ENCODE data around the gene ILKAP.
"Not testable (repeated sequence)": the region's sequence is repeated elsewhere in the genome, so short reads cannot be mapped to it uniquely, and the experiment has no call there.

The ILKAP gene

GRCh38 chr2:238187618-238188548 is 15.6 kb downstream of the ILKAP start:
- DNase-seq = no peak

- no peak for DNase-seq
These were observed 19.7 kb downstream of the ILKAP start for GRCh38 chr2:238183821-238184220.

- peak; percentile 22 for DNase-seq
These were observed 21.1 kb downstream of the ILKAP start for GRCh38 chr2:238182362-238182761.

GRCh38 chr2:238180554-238180953 is 22.9 kb downstream of the ILKAP start:
- no peak for DNase-seq

GRCh38 chr2:238176613-238177012 is 26.9 kb downstream of the ILKAP start:
- no peak for DNase-seq

- no peak for DNase-seq
These were observed 28.8 kb downstream of the ILKAP start for GRCh38 chr2:238174701-238175100.

GRCh38 chr2:238174291-238174690 is 29.2 kb downstream of the ILKAP start:
- DNase-seq = no peak

- no peak for DNase-seq
These were observed 29.8 kb downstream of the ILKAP start for GRCh38 chr2:238173692-238174091.

- DNase-seq = no peak
These were observed 31.1 kb downstream of the ILKAP start for GRCh38 chr2:238172439-238172838.

- no peak for DNase-seq
These were observed 31.8 kb downstream of the ILKAP start for GRCh38 chr2:238171575-238172187.

GRCh38 chr2:238171072-238171431 is 32.4 kb downstream of the ILKAP start:
- DNase-seq = not testable (repeated sequence)

- no peak for DNase-seq
These were observed 33.0 kb downstream of the ILKAP start for GRCh38 chr2:238170386-238171071.

GRCh38 chr2:238169708-238170251 is 33.7 kb downstream of the ILKAP start:
- DNase-seq = no peak

GRCh38 chr2:238169048-238169707 is 34.3 kb downstream of the ILKAP start:
- DNase-seq = no peak

- DNase-seq = no peak
These were observed 35.1 kb downstream of the ILKAP start for GRCh38 chr2:238168196-238169047.

- DNase-seq = no peak
These were observed 35.7 kb downstream of the ILKAP start for GRCh38 chr2:238167761-238168160.

GRCh38 chr2:238167344-238167715 is 36.2 kb downstream of the ILKAP start:
- no peak for DNase-seq

- no peak for DNase-seq
These were observed 36.8 kb downstream of the ILKAP start for GRCh38 chr2:238166391-238167343.

- DNase-seq = no peak
These were observed 38.1 kb downstream of the ILKAP start for GRCh38 chr2:238165288-238165921.

- no peak for DNase-seq
These were observed 38.6 kb downstream of the ILKAP start for GRCh38 chr2:238164906-238165287.

All from NCI-H1105 treated with DMSO at 0.1 percent for 48 hours (cell line).